Breast epithelium (tissue), 3 donors: ENCODE measurements around the gene SLC35A4.

Source experiments
- CTCF ChIP-seq, 3 donors: fragments of 450-650 bp; IDR thresholded peaks; one replicate each; pipeline ENCODE4 v1.5.1; 2016 to 2017; ENCODE audit warnings: antibody characterized with exemption in 3 of 3, mild to moderate bottlenecking in 3 of 3, moderate library complexity in 3 of 3
- POLR2A ChIP-seq: fragments of 450-650 bp; IDR thresholded peaks from one replicate; pipeline ENCODE4 v1.6.1; 2016; ENCODE audit warnings: antibody characterized with exemption, mild to moderate bottlenecking, moderate library complexity
- POLR2AphosphoS5 ChIP-seq, 3 donors: sonication (generic); formaldehyde crosslinking; IDR thresholded peaks; one replicate each; pipeline ENCODE4 v1.6.1; 2017; ENCODE audit warnings: antibody characterized with exemption in 3 of 3

DNA sequence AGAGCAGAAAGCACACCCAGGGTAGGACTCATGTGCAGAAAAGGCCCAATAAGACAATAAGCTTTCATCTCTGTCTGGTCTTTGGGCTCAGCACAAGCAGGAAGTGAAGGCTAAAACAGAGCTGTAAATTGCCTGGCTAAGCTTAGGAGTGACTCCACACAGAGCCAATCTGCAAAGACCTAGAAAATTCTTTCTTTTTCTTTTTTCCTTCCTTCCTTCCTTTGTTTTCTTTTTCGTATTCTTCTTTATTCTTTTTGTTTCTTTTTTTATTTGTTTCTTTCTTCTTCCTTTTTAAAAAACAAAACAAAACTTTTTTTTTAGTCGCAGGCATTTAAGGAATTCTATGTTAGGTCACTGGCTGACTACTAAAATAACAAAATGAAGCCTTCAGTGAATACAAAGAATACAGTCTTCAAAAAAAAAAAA is 12.2 kb downstream of the SLC35A4 start:
- TF ChIP-seq POLR2A, result no peak
- TF ChIP-seq CTCF (IDR thresholded peaks at IDR 0.05), result no peak
- TF ChIP-seq POLR2AphosphoS5 (IDR thresholded peaks at IDR 0.05), result no peak
